GM23338 (cell line): Measurements from ENCODE around the gene KXD1. TPM values are rescaled to one million over a fixed set of nuclear protein-coding genes. Genes with fewer than 3 reads are reported as not detected.

ENCODE experiments used
- ATAC-seq: fragments of 200-7000 bp; cut with Tn5 transposase; 3 replicates; pipeline ENCODE4 v1.9.1; 2020
- DNase-seq: peaks from one replicate; pipeline ENCODE4 v3.0.0-alpha.2; 2015; ENCODE audit warnings: low spot score
- H2AFZ ChIP-seq: fragments of 200-600 bp; sonication (generic); 2 replicates; pipeline ENCODE4 v1.8.0; 2016; ENCODE audit warnings: antibody characterized with exemption, mild to moderate bottlenecking, moderate library complexity
- H3F3A ChIP-seq: fragments of 200-600 bp; sonication (generic); replicated peaks from 2 replicates; pipeline ENCODE4 v1.8.0; 2017; ENCODE audit warnings: antibody characterized with exemption, mixed run types, low read depth
- H3K27ac ChIP-seq: fragments of 200-600 bp; sonication (generic); 2 replicates; pipeline ENCODE4 v1.6.1; 2016; ENCODE audit warnings: low read depth
- H3K27me3 ChIP-seq: fragments of 200-600 bp; sonication (generic); 2 replicates; pipeline ENCODE4 v1.8.0; 2016; ENCODE audit warnings: mild to moderate bottlenecking, mixed run types, moderate library complexity; ENCODE audit not compliant: insufficient read depth
- H3K36me3 ChIP-seq: fragments of 200-600 bp; sonication (generic); 2 replicates; pipeline ENCODE4 v1.8.0; 2016; ENCODE audit warnings: mild to moderate bottlenecking; ENCODE audit not compliant: insufficient read depth
- H3K4me1 ChIP-seq: fragments of 200-600 bp; sonication (generic); 2 replicates; pipeline ENCODE4 v1.8.0; 2016; ENCODE audit warnings: mild to moderate bottlenecking, moderate library complexity; ENCODE audit not compliant: insufficient read depth
- H3K4me2 ChIP-seq: fragments of 200-600 bp; sonication (generic); 2 replicates; pipeline ENCODE4 v1.7.1; 2017; ENCODE audit warnings: mixed run types
- H3K4me3 ChIP-seq: fragments of 200-600 bp; sonication (generic); 2 replicates; pipeline ENCODE4 v1.6.1; 2016; ENCODE audit warnings: mixed run types
- H3K79me2 ChIP-seq: fragments of 200-600 bp; sonication (generic); replicated peaks from 2 replicates; pipeline ENCODE4 v1.8.0; 2017; ENCODE audit warnings: mild to moderate bottlenecking; ENCODE audit not compliant: insufficient read depth
- H3K9me2 ChIP-seq: fragments of 200-600 bp; sonication (generic); 2 replicates; pipeline ENCODE4 v1.8.0; 2017; ENCODE audit not compliant: insufficient read depth
- H4K20me1 ChIP-seq: fragments of 200-600 bp; sonication (generic); replicated peaks from 2 replicates; pipeline ENCODE4 v1.8.0; 2017; ENCODE audit warnings: mild to moderate bottlenecking; ENCODE audit not compliant: insufficient read depth
- H3K27ac Mint-ChIP-seq: 2 replicates; pipeline ENCODE4 v1.8.0; 2020; ENCODE audit warnings: inconsistent platforms, mild to moderate bottlenecking, moderate library complexity, mixed read lengths
- H3K27me3 Mint-ChIP-seq: 3 replicates; pipeline ENCODE4 v1.8.0; 2022; ENCODE audit warnings: low read depth, mild to moderate bottlenecking, moderate library complexity, mixed read lengths, inconsistent platforms; ENCODE audit not compliant: insufficient read depth, poor library complexity
- H3K36me3 Mint-ChIP-seq: 3 replicates; pipeline ENCODE4 v1.8.0; 2021; ENCODE audit warnings: low read depth, mild to moderate bottlenecking, inconsistent platforms, moderate library complexity, mixed read lengths
- H3K4me1 Mint-ChIP-seq: 3 replicates; pipeline ENCODE4 v1.8.0; 2020; ENCODE audit warnings: mild to moderate bottlenecking, inconsistent platforms, mixed read lengths
- H3K4me3 Mint-ChIP-seq: 3 replicates; pipeline ENCODE4 v1.8.0; 2021; ENCODE audit warnings: moderate library complexity, mild to moderate bottlenecking, inconsistent platforms, mixed read lengths
- H3K9me3 Mint-ChIP-seq: 3 replicates; pipeline ENCODE4 v1.8.0; 2020; ENCODE audit warnings: moderate library complexity, mild to moderate bottlenecking, inconsistent platforms, mixed read lengths
- CREB1 ChIP-seq: fragments of 250-450 bp; sonication (Bioruptor Pico); IDR thresholded peaks from 2 replicates; pipeline ENCODE4 v1.5.0; 2020; ENCODE audit warnings: low read depth, mild to moderate bottlenecking, moderate library complexity
- EZH2 ChIP-seq: fragments of 200-600 bp; sonication (generic); IDR thresholded peaks from one replicate; pipeline ENCODE4 v1.8.0; 2017; ENCODE audit warnings: antibody characterized with exemption, mild to moderate bottlenecking, low read depth; ENCODE audit not compliant: unreplicated experiment
- JUNB ChIP-seq: IDR thresholded peaks from one replicate; pipeline ENCODE4 v1.6.1; 2016; ENCODE audit warnings: antibody characterized with exemption; ENCODE audit not compliant: unreplicated experiment
- POLR2AphosphoS5 ChIP-seq: IDR thresholded peaks from 2 replicates; pipeline ENCODE4 v1.6.1; 2016; ENCODE audit warnings: antibody characterized with exemption, low read depth
- ZNF114 ChIP-seq: fragments of 250-450 bp; sonication (Bioruptor Pico); IDR thresholded peaks from 2 replicates; pipeline ENCODE4 v1.5.0; 2020; ENCODE audit warnings: mild to moderate bottlenecking, moderate library complexity
- ZNF331 ChIP-seq: fragments of 250-450 bp; sonication (Bioruptor Pico); IDR thresholded peaks from 2 replicates; pipeline ENCODE4 v1.5.0; 2020; ENCODE audit warnings: low read depth, mild to moderate bottlenecking, moderate library complexity
- polyA plus RNA-seq: library from polyadenylated mRNA; unstranded; fragments of >200 nt; fragmentation: Nextera tagmentation; extraction: Ambion mirVana; gene quantifications from 2 replicates; pipeline ENCODE4 v1.2.1, GENCODE V29; 2016
- total RNA-seq: library from RNA; depleted of rRNA; stranded (reverse); fragments of >200 nt; shearing (Covaris generic); gene quantifications from 2 replicates; pipeline ENCODE4 v1.2.3, GENCODE V29; 2014
- TF ChIP-seq, protein P1 (sequence below), 2 experiments: fragments of 200-600 bp in 1 of 2; sonication (generic) in 1 of 2; conservative IDR thresholded peaks; 2 replicates each; pipeline versions ENCODE4 v1.5.1 to v1.6.1; 2016 to 2017; ENCODE audit warnings: antibody characterized with exemption in 2 of 2, low read depth in 2 of 2, mild to moderate bottlenecking in 2 of 2, moderate library complexity in 1 of 2
- TF ChIP-seq, protein P2 (sequence below): IDR thresholded peaks from 2 replicates; pipeline ENCODE4 v1.6.1; 2016; ENCODE audit warnings: antibody characterized with exemption

Gene KXD1
- total and polyA plus RNA-seq, 2 experiments from 2014 or later = 108 to 164 TPM

DNA sequence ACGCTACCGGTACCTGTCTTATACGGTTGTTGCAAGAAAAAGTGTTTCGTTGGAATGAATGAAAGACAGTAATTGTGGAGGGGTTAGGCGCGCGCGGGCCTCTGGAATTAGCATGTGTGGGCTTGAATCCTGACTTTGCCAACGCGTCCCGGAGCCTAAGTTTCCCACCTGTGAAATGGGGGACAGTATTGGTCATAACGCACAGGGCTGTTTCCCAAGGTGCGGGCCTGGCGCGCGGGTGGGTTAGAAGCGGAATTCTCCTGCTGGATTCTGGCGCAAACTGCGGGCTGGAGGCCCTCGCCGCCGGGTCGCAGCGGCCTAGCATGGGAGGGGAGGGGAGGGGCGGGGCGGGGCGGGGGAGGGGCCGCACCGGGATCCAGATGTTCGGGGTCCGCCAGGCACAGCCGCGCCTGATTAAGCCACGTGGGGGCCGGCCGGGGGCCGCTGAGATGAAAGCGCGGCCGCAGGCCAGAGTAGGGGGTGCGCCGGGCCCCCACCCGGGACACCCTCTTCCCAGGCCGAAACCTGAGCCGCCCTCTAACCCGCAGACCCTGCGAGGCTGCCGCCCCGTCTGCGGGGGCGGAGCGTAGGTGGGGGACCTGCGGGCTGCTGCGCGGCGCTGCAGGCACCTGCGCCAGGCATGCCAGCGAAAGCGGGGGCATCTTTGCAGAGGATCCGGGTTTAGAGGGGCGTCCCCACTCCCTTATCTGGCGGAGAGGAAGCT lies 53.8 kb downstream of the KXD1 start:
- Mint-ChIP-seq H3K27me3 (peaks cover 86% of the 10 kb centered on the region), H3K27ac (no peak overlapping the region), H3K36me3 (peaks cover 2% of the 10 kb centered on the region; the same call in 1 of the 3 replicates), H3K9me3 (no peaks in the 10 kb centered on the region), H3K4me1 (peaks cover 39% of the 10 kb centered on the region), H3K4me3 (peak overlapping the region; percentile 80)
- Histone ChIP-seq H3K4me3 (peak overlapping the region; percentile 76), H3K4me2 (peak overlapping the region; percentile 94), H3K27me3 (peaks cover 94% of the 10 kb centered on the region), H3K27ac (no peak overlapping the region), H4K20me1 (no peaks in the 10 kb centered on the region), H3K9me2 (no peaks in the 10 kb centered on the region), H3K36me3 (no peaks in the 10 kb centered on the region), H3F3A (peaks cover 25% of the 10 kb centered on the region), H3K4me1 (peaks cover 53% of the 10 kb centered on the region), H2AFZ (0 out of 2 replicates have a peak overlapping the region, but pooled peaks have one; percentile 72), H3K79me2 (no peaks in the 10 kb centered on the region)
- ATAC-seq (peak; percentile 60), DNase-seq (peak; percentile 76)
- peak; percentile 82 for TF ChIP-seq EZH2
- TF ChIP-seq, protein P1, sequence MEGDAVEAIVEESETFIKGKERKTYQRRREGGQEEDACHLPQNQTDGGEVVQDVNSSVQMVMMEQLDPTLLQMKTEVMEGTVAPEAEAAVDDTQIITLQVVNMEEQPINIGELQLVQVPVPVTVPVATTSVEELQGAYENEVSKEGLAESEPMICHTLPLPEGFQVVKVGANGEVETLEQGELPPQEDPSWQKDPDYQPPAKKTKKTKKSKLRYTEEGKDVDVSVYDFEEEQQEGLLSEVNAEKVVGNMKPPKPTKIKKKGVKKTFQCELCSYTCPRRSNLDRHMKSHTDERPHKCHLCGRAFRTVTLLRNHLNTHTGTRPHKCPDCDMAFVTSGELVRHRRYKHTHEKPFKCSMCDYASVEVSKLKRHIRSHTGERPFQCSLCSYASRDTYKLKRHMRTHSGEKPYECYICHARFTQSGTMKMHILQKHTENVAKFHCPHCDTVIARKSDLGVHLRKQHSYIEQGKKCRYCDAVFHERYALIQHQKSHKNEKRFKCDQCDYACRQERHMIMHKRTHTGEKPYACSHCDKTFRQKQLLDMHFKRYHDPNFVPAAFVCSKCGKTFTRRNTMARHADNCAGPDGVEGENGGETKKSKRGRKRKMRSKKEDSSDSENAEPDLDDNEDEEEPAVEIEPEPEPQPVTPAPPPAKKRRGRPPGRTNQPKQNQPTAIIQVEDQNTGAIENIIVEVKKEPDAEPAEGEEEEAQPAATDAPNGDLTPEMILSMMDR (conservative IDR thresholded peaks at IDR 0.05; ENCODE audit: low read depth in 2 of 2) = no peak

GRCh38 chr19:18612051-18612771 lies 54.5 kb downstream of the KXD1 start:
- Mint-ChIP-seq H3K27me3 (peaks cover 82% of the 10 kb centered on the region), H3K4me3 (peak overlapping the region; percentile 80), H3K36me3 (peaks cover 2% of the 10 kb centered on the region; the same call in 1 of the 3 replicates), H3K27ac (no peak overlapping the region), H3K9me3 (no peaks in the 10 kb centered on the region), H3K4me1 (peaks cover 39% of the 10 kb centered on the region)
- peak overlapping the region; percentile 72 for H2AFZ ChIP-seq
- H3K9me2 ChIP-seq = 0 out of 2 replicates have a peak, but pooled peaks cover 2% of the 10 kb centered on the region
- H3K4me1 ChIP-seq = peaks cover 53% of the 10 kb centered on the region
- no peaks in the 10 kb centered on the region for H3K36me3 ChIP-seq
- no peaks in the 10 kb centered on the region for H3K79me2 ChIP-seq
- H4K20me1 ChIP-seq = no peaks in the 10 kb centered on the region
- H3K27ac ChIP-seq = no peak overlapping the region
- peak overlapping the region; percentile 94 for H3K4me2 ChIP-seq
- H3K4me3 ChIP-seq = peak overlapping the region; percentile 76
- DNase-seq = peak; percentile 53
- ATAC-seq = peak; percentile 4
- TF ChIP-seq ZNF114 (CRISPR knock-in tag) (no peak), EZH2 (peak; percentile 47), CREB1 (CRISPR knock-in tag) (no peak), JUNB (no peak), ZNF331 (no peak), POLR2AphosphoS5 (no peak)
- TF ChIP-seq, protein P2, sequence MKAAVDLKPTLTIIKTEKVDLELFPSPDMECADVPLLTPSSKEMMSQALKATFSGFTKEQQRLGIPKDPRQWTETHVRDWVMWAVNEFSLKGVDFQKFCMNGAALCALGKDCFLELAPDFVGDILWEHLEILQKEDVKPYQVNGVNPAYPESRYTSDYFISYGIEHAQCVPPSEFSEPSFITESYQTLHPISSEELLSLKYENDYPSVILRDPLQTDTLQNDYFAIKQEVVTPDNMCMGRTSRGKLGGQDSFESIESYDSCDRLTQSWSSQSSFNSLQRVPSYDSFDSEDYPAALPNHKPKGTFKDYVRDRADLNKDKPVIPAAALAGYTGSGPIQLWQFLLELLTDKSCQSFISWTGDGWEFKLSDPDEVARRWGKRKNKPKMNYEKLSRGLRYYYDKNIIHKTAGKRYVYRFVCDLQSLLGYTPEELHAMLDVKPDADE = no peak
- H3F3A ChIP-seq = peaks cover 25% of the 10 kb centered on the region
- H3K27me3 ChIP-seq = peaks cover 90% of the 10 kb centered on the region
